ENCODE measurements around the gene UVRAG. TPM values are rescaled to one million over a fixed set of nuclear protein-coding genes. Genes with fewer than 3 reads are reported as not detected.

The UVRAG gene
- total RNA-seq, 1 experiment from 2014 or later: 29.5 TPM

- Histone ChIP-seq H3K4me3 (ENCODE audit: low read depth in 2 of 2, low read length in 2 of 2) (no peak overlapping the region), H3K4me1 (ENCODE audit: control insufficient read depth, insufficient read depth, low read length) (no peaks in the 10 kb centered on the region), H3K27me3 (ENCODE audit: control insufficient read depth, insufficient read depth, low read length) (no peaks in the 10 kb centered on the region), H3K36me3 (ENCODE audit: control insufficient read depth, insufficient read depth, low read length) (no peaks in the 10 kb centered on the region), H3K9me3 (ENCODE audit: control insufficient read depth, insufficient read depth, low read depth, low read length) (no peaks in the 10 kb centered on the region), H3K27ac (ENCODE audit: low read length) (no peak overlapping the region)
- intact Hi-C loops (cut with micrococcal nuclease; ENCODE audit: unreplicated experiment): loop anchor here (10.0 kb wide), 1 partner anchor 414 kb away; no protein-coding TSS in a partner anchor
- ChIA-PET POLR2A (no interaction called here), CTCF (no interaction called here)
- DNase-seq (ENCODE audit: low read depth, low spot score) (no peak), ATAC-seq (no peak)
- in situ Hi-C loops (cut with HindIII; ENCODE audit: low pct_unique_long_range_greater_than_20kb, low sequenced_read_pairs): no loop called here
- TF ChIP-seq POLR2AphosphoS5 (IDR thresholded peaks at IDR 0.05; ENCODE audit: low read depth, low read length): no peak
- TF ChIP-seq TCF7L2 (IDR thresholded peaks at IDR 0.05; ENCODE audit: low read depth, low read length): no peak
- TF ChIP-seq CTCF (IDR thresholded peaks at IDR 0.05): no peak
- TF ChIP-seq SIN3A (IDR thresholded peaks at IDR 0.05; ENCODE audit: borderline replicate concordance, insufficient read depth, low read depth, low read length): no peak
- TF ChIP-seq, protein P1, sequence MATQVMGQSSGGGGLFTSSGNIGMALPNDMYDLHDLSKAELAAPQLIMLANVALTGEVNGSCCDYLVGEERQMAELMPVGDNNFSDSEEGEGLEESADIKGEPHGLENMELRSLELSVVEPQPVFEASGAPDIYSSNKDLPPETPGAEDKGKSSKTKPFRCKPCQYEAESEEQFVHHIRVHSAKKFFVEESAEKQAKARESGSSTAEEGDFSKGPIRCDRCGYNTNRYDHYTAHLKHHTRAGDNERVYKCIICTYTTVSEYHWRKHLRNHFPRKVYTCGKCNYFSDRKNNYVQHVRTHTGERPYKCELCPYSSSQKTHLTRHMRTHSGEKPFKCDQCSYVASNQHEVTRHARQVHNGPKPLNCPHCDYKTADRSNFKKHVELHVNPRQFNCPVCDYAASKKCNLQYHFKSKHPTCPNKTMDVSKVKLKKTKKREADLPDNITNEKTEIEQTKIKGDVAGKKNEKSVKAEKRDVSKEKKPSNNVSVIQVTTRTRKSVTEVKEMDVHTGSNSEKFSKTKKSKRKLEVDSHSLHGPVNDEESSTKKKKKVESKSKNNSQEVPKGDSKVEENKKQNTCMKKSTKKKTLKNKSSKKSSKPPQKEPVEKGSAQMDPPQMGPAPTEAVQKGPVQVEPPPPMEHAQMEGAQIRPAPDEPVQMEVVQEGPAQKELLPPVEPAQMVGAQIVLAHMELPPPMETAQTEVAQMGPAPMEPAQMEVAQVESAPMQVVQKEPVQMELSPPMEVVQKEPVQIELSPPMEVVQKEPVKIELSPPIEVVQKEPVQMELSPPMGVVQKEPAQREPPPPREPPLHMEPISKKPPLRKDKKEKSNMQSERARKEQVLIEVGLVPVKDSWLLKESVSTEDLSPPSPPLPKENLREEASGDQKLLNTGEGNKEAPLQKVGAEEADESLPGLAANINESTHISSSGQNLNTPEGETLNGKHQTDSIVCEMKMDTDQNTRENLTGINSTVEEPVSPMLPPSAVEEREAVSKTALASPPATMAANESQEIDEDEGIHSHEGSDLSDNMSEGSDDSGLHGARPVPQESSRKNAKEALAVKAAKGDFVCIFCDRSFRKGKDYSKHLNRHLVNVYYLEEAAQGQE (IDR thresholded peaks at IDR 0.05; ENCODE audit: insufficient read depth in 1 of 2, low read depth in 2 of 2, low read length in 1 of 2): no peak
- BruUV-seq (replicated peaks): no TSS peak
These were observed 85.8 kb downstream of the UVRAG start for GRCh38 chr11:75900848-75901247.

GRCh38 chr11:75902631-75903030 is 87.6 kb downstream of the UVRAG start:
- ATAC-seq: no peak
- ChIA-PET CTCF (interaction anchor here (1.2 kb wide), 1 partner anchor 249 kb away, joined by 5 read pairs; no protein-coding TSS in a partner anchor), POLR2A (no interaction called here)

More at GRCh38 chr11:75902631-75903030, 87.6 kb downstream of the UVRAG start:
- Histone ChIP-seq H3K4me1 (ENCODE audit: control insufficient read depth, insufficient read depth, low read length) (no peaks in the 10 kb centered on the region), H3K27ac (ENCODE audit: low read length) (no peak overlapping the region), H3K36me3 (ENCODE audit: control insufficient read depth, insufficient read depth, low read length) (no peaks in the 10 kb centered on the region), H3K4me3 (ENCODE audit: low read depth in 2 of 2, low read length in 2 of 2) (no peak overlapping the region), H3K27me3 (ENCODE audit: control insufficient read depth, insufficient read depth, low read length) (no peaks in the 10 kb centered on the region), H3K9me3 (ENCODE audit: control insufficient read depth, insufficient read depth, low read depth, low read length) (no peaks in the 10 kb centered on the region)
- BruUV-seq (replicated peaks): no TSS peak
- no peak for TF ChIP-seq TCF7L2 (IDR thresholded peaks at IDR 0.05; ENCODE audit: low read depth, low read length)
- TF ChIP-seq CTCF (IDR thresholded peaks at IDR 0.05): no peak
- no peak for TF ChIP-seq POLR2AphosphoS5 (IDR thresholded peaks at IDR 0.05; ENCODE audit: low read depth, low read length)
- TF ChIP-seq SIN3A (IDR thresholded peaks at IDR 0.05; ENCODE audit: borderline replicate concordance, insufficient read depth, low read depth, low read length): no peak
- TF ChIP-seq, protein P1 (IDR thresholded peaks at IDR 0.05; ENCODE audit: insufficient read depth in 1 of 2, low read depth in 2 of 2, low read length in 1 of 2): no peak
- intact Hi-C loops (cut with micrococcal nuclease; ENCODE audit: unreplicated experiment) (loop anchor here (10.0 kb wide), 1 partner anchor 412 kb away; no protein-coding TSS in a partner anchor), in situ Hi-C loops (cut with HindIII; ENCODE audit: low pct_unique_long_range_greater_than_20kb, low sequenced_read_pairs) (no loop called here)
- no peak for DNase-seq (ENCODE audit: low read depth, low spot score)

Data from Panc1 (cell line).